ENCODE measurements around the gene CXCL17.

DNA sequence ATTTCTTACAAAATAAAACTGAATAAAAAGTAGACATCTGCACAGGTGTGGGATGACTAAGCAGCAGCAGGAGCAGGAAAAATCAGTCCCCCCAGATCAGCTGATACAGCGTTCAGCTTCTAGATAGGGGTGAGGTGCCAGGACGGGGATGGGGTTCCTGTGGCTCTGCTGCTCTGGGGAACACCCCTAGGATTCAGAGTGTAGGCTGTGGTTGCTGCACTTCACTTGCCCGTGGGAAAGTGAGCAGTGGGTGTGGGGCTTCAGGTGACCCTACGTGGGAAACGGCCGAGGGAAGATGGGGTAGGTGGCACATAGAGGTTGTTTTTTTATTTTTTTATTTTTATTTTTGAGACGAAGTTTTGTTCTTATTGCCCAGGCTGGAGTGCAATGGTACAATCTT lies 3.2 kb upstream of the CXCL17 start:
- TF ChIP-seq, protein P1, sequence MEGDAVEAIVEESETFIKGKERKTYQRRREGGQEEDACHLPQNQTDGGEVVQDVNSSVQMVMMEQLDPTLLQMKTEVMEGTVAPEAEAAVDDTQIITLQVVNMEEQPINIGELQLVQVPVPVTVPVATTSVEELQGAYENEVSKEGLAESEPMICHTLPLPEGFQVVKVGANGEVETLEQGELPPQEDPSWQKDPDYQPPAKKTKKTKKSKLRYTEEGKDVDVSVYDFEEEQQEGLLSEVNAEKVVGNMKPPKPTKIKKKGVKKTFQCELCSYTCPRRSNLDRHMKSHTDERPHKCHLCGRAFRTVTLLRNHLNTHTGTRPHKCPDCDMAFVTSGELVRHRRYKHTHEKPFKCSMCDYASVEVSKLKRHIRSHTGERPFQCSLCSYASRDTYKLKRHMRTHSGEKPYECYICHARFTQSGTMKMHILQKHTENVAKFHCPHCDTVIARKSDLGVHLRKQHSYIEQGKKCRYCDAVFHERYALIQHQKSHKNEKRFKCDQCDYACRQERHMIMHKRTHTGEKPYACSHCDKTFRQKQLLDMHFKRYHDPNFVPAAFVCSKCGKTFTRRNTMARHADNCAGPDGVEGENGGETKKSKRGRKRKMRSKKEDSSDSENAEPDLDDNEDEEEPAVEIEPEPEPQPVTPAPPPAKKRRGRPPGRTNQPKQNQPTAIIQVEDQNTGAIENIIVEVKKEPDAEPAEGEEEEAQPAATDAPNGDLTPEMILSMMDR (IDR thresholded peaks at IDR 0.05), result no peak
- no peak for TF ChIP-seq POLR2A (IDR thresholded peaks at IDR 0.05)
- TF ChIP-seq POLR2AphosphoS5 (IDR thresholded peaks at IDR 0.05), result no peak

Data from prostate gland (tissue), 2 donors.